HG03159 (cell line): ENCODE data around the gene ELMOD3.
"Not testable (repeated sequence)": the region's sequence is repeated elsewhere in the genome, so short reads cannot be mapped to it uniquely, and the experiment has no call there.

Source experiments
- ATAC-seq: cut with Tn5 transposase; IDR thresholded peaks from one replicate; pipeline ENCODE4 v1.9.1; 2021; ENCODE audit warnings: mild to moderate bottlenecking, moderate library complexity; ENCODE audit not compliant: unreplicated experiment

The ELMOD3 gene

GRCh38 chr2:85400541-85401463 lies 46.2 kb downstream of the ELMOD3 start:
- ATAC-seq, result no peak

GRCh38 chr2:85401464-85401805 lies 46.9 kb downstream of the ELMOD3 start:
- ATAC-seq, result no peak

- ATAC-seq, result no peak
Measured at GRCh38 chr2:85401844-85402243, 47.3 kb downstream of the ELMOD3 start.

DNA sequence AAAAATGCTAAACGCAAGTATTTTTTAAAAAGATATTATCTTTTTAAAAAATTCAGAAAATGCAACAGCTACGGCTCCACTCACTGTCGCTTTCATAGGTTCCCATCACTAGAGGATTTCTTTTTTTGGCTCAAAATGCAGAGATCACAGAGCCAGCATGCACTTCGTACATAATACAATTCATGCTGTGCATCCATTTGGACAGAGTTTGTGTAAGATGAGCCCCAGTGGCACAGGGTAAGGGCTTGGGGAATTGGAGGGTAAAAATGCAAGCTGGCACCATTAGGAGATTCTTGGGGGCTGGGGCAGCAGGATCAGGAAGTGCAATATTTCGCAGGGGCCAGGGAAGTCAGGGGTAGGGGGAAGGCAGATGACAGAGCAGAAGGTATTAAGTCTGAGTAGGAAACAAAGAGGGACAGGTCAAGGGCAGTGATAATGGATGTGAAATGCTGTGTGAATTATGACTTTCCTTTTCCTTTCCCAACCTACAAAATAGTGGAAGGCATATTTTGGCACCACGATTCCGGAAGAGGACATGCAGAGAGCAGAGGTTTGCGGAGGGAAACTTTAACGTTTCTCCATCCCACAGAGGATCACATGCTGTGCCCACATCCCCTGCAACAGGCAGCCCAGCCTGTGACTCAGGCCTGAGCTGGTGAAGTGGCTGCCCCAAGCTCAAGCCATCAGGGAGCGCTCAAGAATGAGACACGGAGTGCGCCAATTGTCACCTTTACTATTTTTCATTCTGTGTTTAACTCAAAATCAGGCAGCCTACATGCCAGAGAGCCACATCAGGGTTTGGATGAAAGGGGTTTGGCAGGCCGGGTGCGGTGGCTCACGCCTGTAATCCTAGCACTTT lies 50.9 kb downstream of the ELMOD3 start:
- peak; percentile 38 for ATAC-seq

DNA sequence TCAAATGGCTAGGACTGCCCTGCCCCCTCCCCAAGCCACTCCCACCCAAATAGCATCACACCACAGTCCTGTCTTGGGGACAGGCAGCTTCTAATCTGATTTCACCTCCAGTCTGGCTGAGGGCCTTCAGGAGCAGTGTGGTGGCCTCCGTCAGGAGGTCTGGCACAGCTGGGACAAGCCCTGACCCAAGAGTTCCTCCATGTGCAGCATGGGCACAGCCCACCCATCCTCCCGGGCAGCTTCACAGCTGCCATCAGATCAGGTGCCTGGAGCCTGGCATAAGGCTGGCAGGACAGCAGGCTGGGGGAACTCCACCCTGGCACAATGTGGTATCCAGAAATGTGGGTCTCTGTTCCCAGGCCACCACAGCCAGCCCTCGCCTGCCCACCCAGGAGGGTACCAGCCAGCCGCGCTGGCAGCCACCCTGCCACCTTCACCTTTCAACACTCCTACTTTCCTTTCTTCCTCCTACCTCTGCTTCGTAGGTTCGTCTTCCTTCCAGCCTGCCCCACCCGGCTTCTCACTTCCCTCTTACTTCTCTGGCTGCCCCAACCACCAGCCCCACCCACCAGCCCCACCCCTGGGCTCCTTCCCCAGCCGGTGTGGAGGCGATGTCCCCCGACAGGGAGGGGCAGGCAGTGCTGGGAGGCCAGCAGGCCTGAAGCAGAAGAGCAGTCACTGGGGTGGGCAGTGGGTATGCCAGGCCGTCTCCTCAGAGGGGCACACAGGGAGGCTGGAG lies 55.4 kb downstream of the ELMOD3 start, which contains the start of gene CAPG:
TSS of gene CAPG (minus strand) at position 522 of the 739 bp plus-strand sequence. CDS start 8,221 bp downstream, outside the sequence.
- peak; percentile 59 for ATAC-seq

GRCh38 chr2:85410584-85411404 lies 56.2 kb downstream of the ELMOD3 start:
- no peak for ATAC-seq

- ATAC-seq, result no peak
Measured at GRCh38 chr2:85411405-85411748, 56.8 kb downstream of the ELMOD3 start.

DNA sequence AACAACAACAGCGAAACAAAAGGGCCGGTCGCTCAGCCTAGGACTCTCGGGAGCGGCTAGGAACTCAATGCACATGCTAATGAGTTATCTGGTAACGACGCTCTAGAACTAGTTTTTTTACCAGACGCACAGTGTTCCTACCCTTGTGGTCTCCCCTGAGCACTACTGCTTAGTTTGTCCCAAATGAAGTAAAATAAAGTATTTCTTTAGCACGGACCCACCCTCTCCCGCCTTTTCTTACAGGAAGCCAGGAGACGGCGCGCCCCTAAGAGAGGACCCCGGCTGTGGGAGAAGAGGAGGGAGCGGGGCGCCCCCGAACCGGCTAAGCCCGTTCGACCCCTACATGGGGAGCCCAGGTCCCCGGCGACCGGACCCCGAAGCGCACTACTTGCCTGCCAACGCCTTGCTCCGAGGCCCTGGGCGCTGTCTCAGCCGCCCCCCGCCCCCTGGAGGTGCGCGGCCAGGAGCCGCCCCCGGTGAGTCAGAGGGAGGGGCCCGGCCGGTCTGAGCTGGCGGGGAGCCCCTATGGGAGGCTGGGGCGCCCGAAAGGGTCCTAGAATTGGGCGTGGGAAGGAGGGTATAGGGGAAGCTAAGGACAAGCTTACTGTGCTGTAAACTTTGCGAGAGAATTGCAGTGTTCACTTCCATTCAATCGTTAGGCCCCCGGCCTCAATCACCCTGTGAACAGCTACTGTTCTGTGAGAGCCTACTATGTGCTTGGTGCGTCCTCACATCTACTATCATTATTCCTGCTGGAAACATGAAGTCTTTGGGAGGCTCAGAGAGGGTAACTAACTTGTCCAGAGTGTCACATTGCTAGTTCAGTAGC lies 59.2 kb downstream of the ELMOD3 start:
- no peak for ATAC-seq

GRCh38 chr2:85414421-85414759 lies 59.8 kb downstream of the ELMOD3 start:
- not testable (repeated sequence) for ATAC-seq

GRCh38 chr2:85414761-85415553 lies 60.4 kb downstream of the ELMOD3 start:
- ATAC-seq, result no peak

DNA sequence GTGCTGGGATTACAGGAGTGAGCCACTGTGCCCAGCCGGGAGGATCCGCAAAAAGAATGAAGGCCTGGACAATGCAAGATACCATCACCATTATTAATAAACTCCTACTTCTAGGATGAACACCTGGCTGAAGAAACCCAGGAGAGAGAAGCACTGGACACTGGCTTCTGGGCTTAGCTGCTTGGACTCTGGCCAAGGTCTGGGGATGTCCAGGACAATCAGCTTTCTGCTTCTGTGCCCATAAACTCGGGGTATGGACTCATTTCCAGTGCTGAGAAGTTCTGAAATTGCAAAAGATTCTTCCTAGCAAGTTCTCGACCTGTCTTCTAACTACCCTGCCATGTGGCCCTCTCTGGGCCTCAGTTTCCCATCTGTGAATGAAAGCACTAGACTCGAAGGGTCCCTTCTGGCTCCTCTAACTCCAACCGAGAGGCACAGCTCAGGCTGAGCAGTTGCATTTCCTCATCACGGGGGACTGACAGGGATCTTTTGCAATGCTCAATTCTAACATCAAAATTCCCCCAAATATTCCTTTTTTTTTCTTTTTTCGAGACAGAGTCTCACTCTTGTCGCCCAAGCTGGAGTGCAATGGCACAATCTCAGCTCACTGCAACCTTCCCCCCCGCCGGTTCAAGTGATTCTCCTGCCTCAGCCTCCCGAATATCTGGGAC lies 61.5 kb downstream of the ELMOD3 start:
- ATAC-seq, result no peak

- ATAC-seq, result peak; percentile 84
Measured at GRCh38 chr2:85418132-85419008, 63.8 kb downstream of the ELMOD3 start, which contains the start of gene SH2D6. TSS of gene SH2D6 (plus strand) at chr2:85418714. CDS start at chr2:85429466, 10,752 bp downstream.

GRCh38 chr2:85419009-85419675 lies 64.6 kb downstream of the ELMOD3 start:
- ATAC-seq, result no peak

GRCh38 chr2:85420536-85421259 lies 66.1 kb downstream of the ELMOD3 start:
- peak; percentile 66 for ATAC-seq

DNA sequence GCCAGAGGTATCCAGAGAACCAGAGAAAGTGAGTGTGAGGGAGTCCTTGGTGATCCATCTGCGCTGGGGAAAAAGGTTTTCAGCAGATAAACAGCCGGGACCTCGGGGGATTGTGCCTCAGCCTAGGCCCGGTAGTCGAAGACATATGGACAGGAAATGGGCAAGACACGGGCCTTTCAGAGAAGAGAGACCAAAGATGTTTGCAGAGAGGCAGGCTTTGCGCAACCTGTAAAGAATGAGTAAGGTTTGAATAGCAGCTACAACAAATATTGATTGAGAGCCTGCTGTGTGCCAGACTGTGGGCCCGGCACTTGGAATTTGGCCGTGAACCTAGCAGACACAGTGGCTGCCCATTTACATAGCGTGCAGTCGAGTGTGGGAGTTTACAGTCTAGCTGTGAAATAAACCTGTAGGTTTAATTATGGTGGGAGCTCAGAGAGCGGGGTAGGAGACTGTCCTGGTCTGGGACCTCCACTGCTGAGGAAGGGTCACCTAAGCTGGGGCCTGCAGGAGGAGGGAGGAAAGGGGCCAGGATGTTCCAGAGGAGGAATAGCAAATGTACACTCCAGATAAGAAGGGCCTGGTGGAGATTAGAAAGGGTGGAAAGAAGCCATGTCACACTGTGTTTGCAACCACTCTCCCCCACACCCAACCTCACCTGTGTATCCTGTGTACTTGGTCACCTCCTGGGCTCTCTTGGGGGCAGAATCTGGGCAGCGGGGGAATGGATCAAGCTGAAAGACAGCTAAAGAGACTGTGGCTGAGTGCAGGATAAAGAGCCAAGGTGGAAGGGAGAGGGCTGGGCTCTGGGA lies 66.9 kb downstream of the ELMOD3 start:
- no peak for ATAC-seq
